HepG2 (cell line): ENCODE data around the gene AGAP1.

ENCODE experiments used
- ATF3 ChIP-seq: sonication (generic); formaldehyde crosslinking; IDR thresholded peaks from 2 replicates; pipeline ENCODE4 v1.4.0; 2020; ENCODE audit warnings: missing genetic modification reagents
- CTCF ChIP-seq: sonication (generic); formaldehyde crosslinking; IDR thresholded peaks from 2 replicates; pipeline ENCODE4 v1.5.0; 2020; ENCODE audit warnings: mild to moderate bottlenecking, missing genetic modification reagents, moderate library complexity
- FIP1L1 ChIP-seq: fragments of 200-400 bp; formaldehyde crosslinking; IDR thresholded peaks from 2 replicates; pipeline ENCODE4 v1.6.1; 2018; ENCODE audit warnings: low read depth, mild to moderate bottlenecking, low read length, moderate library complexity, borderline replicate concordance; ENCODE audit not compliant: insufficient read depth
- IRF2 ChIP-seq: IDR thresholded peaks from 2 replicates; pipeline ENCODE4 v1.6.1; 2018; ENCODE audit warnings: missing genetic modification reagents, missing compliant biosample characterization
- TBP ChIP-seq: sonication (generic); formaldehyde crosslinking; IDR thresholded peaks from 2 replicates; pipeline ENCODE4 v1.5.0; 2020; ENCODE audit warnings: missing genetic modification reagents
- TCF12 ChIP-seq, 2 experiments: fragments of 450-650 bp in 1 of 2; sonication (generic) in 1 of 2; formaldehyde crosslinking in 1 of 2; IDR thresholded peaks; 2 replicates each; pipeline versions ENCODE4 v1.6.1 to v1.8.0; 2017 to 2022; ENCODE audit warnings: antibody characterized with exemption in 1 of 2, mild to moderate bottlenecking in 1 of 2, missing genetic modification reagents in 1 of 2, moderate library complexity in 1 of 2
- TFE3 ChIP-seq: IDR thresholded peaks from 2 replicates; pipeline ENCODE4 v1.6.1; 2016
- ZNF558 ChIP-seq: sonication (generic); formaldehyde crosslinking; IDR thresholded peaks from 2 replicates; pipeline ENCODE4 v1.9.0; 2022; ENCODE audit warnings: mild to moderate bottlenecking, missing genetic modification reagents, borderline replicate concordance
- ZNF780A ChIP-seq: sonication (generic); formaldehyde crosslinking; IDR thresholded peaks from 2 replicates; pipeline ENCODE4 v1.8.0; 2022; ENCODE audit warnings: mild to moderate bottlenecking, missing genetic modification reagents, moderate library complexity

- TF ChIP-seq TFE3 (CRISPR knock-in tag) (no peak), CTCF (CRISPR knock-in tag) (no peak), ATF3 (no peak), IRF2 (CRISPR knock-in tag) (no peak), TCF12 (IDR thresholded peaks at IDR 0.05) (no peak), TCF12 (CRISPR knock-in tag; IDR thresholded peaks at IDR 0.05) (no peak), FIP1L1 (no peak), TBP (no peak), ZNF780A (CRISPR knock-in tag) (no peak), ZNF558 (no peak)
Observed at GRCh38 chr2:236041616-236042015, 547.8 kb downstream of the AGAP1 start.
